NCI-H526 (cell line): ENCODE results near the gene MDH1B.
"Not testable (repeated sequence)": the region's sequence is repeated elsewhere in the genome, so short reads cannot be mapped to it uniquely, and the experiment has no call there.

Source experiments
- DNase-seq, 2 experiments: peaks; one replicate each; lab custom pipeline; 2025; lab: John Stamatoyannopoulos, UW

MDH1B gene

DNA sequence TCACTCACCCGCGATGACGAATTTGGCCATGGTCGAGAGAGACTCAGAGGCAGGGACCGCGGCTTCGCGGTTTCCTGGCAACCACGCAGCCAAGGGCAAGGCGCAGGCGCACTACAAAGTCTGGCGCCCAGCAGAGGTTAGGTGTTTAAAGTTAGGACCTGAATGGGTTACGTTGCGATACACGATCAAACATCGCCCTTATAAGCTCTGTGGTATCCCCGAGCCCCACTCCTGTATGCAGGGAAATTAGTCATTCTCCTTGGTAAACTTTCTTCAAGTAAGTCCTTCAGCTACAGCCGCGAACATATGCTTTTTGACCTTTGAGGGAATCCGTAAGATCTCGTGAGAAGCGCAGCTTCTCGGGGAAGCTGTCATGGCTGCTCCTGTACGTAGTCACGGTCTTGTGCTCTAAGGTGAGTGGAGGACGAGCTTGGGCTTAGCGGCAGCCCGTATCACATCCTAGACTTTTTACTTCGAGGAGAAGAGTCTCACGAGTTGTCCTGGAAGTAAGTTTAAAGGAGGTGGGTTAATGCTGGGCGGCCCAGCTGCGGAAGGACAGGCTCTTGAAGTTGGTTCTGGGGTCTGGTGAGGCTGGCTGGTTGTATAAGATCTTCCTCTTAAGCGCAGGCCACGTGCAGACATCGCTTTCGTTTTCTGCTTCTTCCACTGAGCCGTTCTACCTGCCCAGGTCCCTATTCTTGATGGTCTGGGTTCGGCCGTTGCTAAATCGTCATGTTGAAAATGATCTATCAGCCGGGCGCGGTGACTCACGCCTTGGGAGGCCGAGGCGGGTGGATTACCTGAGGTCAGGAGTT, at the start of gene MDH1B, which contains the start of gene FASTKD2:
MDH1B (minus strand) TSS at position 87 of the 815 bp plus-strand sequence; CDS start at position 30, 57 bp downstream.
FASTKD2 (plus strand) TSS at position 365 of the 815 bp plus-strand sequence. CDS start 1,088 bp downstream, outside the sequence.
- peak; percentile 86 to 88 for DNase-seq

DNA sequence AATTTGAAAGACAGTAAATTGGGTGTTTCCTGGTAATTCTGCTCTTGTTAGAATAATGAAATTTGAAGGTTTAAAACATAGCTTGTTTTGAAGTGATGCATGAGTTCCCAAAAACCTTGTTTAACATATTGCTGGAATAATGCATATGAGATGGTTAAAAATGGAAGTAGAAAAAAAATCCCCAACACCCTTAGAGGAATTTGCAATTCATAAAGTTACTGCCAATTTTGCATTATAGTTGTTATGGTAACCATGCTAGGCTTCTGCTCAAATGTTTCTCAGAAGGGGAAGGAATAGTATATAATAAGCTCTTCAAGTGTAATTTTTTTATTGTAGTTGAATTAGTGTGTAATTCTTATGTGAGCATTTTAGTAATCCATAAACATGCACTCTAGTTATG, 49.4 kb upstream of the MDH1B start:
- no peak for DNase-seq

DNA sequence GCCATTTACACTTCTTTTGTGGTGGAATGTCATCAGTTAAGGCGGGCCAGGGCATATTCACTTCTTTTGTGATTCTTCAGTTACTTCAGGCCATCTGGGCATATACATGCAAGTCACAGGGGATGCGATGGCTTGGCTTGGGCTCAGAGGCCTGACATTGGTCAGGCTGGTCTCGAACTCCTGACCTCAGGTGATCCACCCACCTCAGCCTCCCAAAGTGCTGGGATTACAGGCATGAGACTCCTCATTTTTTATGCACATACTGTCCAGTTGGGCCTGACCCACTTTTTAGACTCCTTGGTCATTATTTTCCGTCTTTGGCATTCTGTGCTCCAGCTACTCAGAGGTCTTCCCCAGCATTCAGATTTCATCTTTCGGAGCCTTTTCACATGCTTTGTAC, 47.3 kb upstream of the MDH1B start:
- DNase-seq: not testable (repeated sequence)

DNA sequence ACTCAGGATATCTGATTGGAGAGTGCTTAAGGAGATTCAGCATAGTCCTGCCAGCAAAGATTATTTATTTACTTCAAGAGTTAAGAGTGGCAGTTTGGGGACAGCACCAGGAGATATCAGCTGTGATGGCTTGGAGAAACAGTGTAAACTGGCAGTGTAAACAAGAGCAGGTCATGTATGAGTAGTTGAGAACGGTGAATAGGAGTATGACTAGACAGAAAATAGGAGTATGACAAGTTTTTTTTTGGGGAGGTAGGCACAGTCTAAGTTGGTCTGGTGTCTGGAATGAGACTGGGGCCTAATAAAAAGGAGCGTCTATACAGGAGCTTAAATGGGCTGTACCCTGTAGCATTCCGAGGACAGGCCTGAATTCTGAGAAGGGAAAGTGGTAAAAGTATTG, 42.5 kb upstream of the MDH1B start:
- not testable (repeated sequence) for DNase-seq

DNA sequence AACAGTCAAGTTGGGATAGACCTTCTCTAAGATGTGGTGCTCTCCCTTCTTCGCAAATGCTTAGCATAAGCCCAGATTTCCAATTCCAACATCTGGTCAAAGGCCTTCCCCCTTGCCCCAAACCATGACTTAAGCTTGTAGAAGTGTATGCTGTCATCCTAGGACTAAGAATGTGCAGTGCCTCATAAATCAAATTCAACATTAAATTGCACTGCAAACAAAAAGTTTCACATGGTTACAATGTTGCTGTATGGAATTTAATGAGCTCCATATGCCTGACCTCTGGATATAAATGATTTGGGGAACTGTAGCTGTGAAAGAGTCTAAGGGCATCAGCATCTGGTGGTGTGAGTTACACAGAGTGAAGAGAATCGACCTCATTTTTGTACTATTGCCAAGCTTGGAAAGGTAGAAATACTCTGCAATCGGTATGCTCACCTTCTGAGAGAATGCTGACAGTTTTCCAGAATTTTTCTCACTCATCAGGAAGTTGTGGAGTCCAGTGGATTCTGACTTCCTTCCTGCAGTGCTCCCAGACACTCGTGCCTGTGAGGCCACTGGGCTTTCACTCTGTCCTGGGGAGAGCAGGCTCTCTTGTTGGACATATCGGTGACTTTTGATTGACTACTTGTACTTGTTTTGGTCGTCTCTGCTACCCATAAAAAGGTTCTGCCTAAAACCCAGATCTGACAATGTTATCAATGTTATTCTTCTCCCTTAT, 40.9 kb upstream of the MDH1B start:
- DNase-seq: no peak

DNA sequence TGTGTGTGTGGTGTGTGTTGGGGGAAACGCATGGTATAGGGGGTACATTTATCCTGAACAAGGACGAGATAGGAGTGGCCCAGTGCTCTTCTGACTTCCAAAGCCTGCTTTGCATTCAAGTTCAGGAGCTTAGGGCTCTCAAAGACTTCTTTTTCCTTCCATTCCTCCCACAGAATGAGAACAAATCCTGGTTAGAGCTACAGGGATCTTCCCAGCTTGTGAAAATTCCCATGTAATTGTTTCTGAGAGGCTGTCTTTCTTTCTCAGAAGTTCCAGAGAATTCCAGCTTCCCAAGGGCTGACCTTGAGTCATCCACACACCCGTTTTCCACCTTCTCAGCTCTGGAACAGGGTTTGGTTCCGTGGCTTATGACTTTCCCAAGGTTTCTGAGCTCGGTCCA, 39.2 kb upstream of the MDH1B start:
- DNase-seq: no peak

DNA sequence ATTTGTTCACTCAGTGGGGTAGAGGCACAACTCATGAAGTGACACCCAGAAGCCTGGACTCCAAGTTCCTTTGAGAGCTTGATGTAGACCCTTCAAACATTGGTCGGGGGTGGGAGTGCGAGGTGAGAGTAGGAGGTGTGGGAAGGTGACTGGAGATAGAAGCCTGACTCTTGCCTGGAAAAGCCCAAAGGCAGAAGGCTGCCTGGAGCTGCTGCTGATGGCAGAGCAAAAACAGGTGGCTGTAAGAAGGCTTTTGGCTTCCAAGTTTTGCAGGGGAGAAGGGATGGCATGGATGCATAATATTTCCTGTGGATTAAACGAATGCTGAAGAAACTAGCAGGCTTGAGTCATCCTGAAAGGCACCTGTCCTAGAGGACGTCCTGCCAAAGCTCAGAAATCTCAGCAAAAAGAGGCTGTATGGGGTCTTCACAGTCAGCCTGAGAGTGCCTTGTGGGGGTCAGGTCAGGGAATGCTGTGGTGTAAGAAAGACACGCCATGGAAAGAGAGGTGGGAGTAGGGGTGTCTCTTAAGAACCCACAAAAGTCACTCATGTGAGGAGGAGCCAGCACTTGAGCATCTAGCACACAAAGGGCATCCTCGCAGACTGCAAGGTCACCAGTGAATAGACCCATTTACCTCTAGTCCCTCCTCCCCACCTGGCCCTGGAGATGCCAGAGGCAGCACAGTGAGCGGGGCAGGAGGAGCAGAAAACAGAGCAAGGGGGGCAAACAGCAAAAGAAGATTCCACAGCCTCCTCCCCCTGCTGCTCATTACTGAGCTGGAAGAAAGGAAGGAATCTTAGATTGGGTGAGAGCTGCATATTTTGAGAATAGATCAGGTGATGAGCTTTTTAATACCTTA, 37.8 kb upstream of the MDH1B start:
- no peak for DNase-seq

DNA sequence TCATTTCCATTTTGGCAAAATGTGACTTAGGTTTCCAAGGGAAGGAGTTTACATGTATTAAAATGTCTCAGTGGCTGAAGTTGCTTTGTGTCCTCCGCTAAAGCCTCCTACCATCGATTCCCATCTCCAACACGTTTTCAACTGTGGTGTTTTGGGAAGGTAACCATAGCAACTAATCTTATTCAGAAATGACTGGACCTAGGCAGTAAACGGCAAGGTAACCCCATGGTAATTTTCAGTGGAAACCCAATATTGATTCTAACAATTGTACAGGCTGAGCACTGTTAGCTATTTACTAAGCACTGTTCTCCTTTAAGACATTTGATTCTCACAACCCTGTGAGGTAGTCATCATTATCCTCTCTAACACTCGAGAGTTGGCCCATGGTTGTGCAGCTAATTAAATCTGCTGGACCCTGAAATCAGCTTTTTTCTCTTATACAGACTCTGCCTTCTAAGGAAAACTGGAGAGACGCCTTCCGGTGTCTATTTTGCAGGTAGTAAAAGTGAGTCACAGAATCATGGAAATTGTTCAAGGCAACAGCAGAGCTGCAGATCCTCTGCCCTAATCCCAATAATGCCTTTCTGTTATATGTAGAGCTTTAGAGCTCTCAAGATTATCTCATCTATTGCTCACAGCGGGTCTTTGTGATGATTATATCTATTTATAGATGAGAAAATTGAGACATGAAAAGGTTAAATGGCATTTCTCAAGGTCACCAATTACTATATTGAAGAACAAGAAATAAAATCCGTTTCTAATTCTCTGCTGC, 36.5 kb upstream of the MDH1B start:
- DNase-seq: no peak

DNA sequence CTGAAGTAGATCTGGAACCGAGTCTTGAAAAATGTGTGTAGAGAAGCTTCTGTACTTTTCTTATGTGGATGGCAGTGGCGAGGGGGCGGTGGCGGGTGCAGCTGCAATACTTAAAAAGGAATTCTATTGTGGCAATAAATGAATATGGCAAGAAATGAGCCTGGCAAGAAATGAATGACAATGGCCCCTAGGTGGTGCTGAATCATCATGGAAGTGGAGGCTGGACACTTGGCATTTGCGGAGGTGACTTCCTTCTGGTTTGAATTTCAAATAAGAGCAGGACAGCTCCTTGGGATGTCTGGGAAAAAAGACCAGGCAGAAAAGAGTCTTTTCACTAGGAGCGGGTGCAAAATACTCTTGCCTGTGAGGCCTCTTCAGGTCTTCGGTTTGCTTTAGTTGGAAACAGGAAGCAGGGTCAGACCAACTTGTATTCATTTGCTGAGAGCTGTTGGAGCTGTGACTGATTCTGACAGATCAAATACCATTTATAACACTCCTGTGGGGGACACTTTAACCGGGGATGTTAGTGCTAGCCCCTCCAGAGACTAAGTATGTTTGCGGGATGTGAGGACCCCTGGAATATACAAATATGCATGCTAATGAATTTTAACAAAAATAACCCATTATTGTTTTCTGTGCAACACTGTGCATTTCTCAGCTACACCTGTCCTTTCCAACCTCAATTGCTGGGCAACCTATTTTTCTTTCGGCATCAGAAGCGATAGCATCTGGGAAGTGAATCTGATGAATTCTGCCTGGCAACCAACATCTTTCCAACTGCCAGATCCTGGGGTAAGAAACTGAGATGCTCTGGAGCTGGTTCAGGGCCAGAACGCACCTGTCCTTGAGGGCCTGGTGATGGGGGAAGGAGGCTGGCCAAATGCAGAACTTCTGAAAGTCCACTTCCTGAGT, 35.6 kb upstream of the MDH1B start:
- peak; percentile 71 to 82 for DNase-seq

DNA sequence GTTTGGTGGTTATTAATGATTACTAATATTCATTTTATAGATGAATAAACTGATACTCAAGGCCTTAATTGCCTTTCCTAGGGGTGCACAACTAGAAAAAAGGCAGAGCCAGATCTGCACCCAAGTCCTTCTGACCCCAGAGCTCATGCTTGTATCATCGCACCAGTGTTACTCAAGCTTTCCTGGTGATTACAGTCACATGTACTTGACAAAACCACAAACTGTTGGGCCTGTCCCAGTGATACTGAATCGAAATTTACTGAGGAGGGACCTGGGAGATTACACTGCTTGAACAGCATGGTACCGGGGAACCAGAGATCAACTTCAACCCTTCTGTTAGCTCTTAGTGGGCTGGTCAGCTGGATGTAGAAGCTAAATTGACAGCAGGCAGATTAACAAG, 34.0 kb upstream of the MDH1B start:
- no peak for DNase-seq

DNA sequence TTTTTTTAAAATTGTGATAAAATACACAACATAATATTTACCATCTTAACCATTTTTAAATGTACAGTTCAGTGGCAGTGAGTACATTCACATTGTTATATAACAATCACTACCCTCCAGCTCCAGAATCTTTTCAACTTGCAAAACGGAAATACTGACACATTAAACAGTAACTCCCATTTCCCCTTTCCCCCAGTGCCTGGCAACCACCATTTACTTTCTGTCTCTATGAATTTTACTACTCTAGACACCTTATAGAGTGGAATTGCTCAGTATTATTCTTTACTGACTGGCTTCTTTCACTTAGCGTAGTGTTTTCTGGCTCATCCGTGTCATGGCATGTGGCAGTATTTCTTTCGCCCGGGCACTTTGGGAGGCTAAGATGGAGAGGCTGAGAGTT, 32.9 kb upstream of the MDH1B start:
- no peak for DNase-seq

DNA sequence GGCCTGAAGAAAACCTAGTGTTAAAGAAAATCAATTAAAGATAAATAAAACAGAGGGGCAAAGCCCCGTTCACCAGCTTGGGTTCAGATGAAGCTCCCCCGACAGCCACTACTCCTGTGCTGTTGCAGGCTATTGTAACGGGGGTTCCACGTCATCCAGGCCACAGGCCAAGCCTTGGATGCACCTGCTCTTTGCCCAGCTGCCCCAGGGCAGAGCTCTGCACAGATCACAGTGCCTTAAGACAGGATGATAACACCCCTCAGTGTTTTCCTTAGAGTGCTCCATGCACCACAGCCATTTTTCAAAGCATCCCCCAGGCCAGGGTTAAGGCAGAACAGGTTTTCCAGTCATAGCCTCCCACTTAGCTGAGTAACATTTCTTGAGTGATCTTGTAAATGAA, 32.2 kb upstream of the MDH1B start:
- DNase-seq: no peak

DNA sequence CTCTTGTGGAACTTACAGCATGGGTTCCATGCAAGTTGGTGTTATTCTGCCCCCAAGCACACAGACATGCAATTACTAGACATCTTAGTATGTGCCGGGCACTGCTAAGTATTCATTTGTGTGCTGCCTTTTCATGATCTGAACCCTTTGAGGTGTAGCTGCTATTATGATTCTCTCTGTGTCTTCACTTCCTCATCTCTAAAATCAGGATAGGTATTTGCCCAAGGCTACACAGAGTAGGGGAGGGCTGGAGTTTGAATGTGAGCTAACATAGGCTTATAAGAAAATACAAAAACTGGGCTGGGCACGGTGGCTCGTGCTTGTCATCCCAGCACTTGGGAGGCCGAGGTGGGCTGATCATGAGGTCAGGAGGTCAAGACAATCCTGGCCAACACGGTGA, 27.5 kb upstream of the MDH1B start:
- no peak for DNase-seq

DNA sequence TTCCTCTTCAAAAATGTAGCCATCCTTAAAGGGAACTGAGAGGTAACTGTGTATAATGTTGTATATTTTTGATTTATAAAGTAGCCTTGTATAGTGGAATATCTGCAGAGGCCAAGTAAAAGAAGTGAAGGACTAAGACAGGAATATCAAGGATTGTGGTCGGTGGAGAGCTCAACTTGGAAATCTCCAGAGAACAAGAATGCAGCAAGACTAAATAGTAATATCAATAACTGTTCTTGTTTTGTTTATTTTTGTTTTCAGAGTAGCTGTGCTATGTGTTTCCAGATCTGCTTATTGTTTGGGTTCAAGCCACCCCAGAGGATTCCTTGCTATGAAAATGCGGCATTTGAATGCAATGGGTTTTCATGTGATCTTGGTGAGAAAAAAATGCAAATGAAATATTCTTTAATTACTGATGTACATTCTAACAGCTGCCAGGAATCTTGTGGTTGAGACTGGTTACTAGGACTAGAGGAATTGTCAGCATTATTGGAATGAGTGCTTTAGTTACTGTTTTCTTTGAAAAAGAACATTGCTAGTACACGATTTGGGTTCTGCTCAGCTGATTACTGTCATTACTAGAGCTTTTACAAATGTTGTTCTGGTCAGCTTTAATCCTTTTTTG, 25.3 kb upstream of the MDH1B start:
- peak in 1 of 2 experiments; percentile 33 for DNase-seq

DNA sequence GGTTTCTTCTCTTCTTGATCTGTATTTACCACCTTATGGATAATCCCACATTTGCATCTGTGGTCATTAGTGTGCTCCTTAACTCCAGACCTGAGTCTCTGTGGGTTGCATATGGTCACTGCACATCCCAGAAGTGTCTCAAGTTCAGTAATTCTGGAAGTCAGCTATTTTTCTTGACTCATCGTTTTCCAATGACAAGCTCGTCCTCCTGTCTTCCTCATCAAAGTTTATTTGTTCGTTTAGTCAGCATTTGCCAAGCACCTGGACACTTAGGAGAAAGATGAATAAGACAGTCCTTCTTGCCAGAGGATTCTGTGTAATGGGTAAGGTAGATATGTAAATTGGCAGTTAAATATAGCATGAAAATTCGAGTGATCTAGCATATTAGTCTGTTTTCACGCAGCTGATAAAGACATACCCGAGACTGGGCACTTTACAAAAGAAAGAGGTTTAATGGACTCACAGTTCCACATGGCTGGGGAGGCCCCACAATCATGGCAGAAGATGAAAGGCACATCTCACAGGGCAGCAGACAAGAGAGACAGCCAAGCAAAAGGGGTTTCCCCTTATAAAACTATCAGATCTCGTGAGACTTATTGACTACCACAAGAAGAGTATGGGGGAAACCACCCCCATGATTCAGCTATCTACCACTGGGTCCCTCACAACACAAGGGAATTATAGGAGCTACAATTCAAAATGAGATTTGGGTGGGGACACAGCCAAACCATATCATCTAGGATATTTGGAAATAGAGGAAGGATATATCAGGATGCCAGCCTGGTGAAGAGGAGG, 19.6 kb upstream of the MDH1B start:
- no peak for DNase-seq

DNA sequence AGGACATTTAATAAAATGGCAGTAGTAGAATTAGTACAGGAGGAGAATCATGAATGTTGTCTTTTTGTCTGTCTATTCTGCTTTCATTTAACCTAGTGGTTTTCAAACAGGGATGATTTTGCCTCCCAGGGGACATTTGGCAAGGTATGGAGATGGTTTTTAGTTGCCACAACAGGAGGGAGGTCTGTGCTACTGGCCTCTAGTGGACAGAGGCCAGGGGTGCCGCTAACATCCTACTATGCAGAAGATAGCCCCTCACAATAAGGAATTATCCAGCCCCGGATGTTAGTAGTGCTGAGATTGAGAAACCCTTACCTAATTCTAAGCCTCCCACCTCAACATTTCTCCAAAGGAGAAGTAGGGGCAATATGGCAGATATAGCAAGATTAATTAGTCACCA, 18.6 kb upstream of the MDH1B start:
- DNase-seq: peak in 1 of 2 experiments; percentile 11

DNA sequence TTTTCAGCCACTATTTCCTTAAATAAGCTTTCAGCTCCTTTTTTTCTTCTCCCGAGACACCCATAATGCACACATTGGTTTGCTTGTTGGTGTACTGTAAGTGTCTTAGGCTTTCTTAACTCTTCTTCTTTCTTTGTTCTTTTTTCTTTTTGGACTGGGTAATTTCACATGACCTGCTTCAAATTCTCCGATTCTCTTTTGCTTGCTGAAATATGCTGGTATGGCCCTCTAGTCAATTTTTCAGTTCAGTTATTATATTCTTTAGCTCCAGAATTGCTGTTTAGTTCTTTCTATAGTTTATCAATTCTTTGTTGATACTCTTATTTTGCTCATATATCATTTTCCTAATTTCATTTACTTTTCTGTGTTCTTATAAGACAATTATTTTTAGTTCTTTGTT, 15.5 kb upstream of the MDH1B start:
- DNase-seq: no peak

DNA sequence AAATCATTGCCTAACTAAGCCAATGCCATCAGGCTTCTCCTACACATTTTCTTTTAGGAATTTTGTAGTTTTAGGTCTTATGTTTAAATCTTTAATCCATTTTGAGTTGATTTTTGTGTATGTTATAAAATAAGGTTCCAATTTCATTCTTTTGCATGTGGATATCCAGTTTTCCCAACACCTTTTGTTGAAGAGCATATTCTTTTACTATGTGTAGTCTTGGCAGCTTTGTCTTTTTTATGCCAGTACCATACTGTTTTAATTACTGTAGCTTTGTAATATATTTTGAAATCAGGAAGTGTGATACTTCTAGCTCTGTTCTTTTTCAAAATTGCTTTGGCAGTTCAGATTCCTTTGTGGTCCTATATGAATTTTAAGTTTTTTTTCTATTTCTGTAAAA, 11.3 kb upstream of the MDH1B start:
- DNase-seq: no peak

DNA sequence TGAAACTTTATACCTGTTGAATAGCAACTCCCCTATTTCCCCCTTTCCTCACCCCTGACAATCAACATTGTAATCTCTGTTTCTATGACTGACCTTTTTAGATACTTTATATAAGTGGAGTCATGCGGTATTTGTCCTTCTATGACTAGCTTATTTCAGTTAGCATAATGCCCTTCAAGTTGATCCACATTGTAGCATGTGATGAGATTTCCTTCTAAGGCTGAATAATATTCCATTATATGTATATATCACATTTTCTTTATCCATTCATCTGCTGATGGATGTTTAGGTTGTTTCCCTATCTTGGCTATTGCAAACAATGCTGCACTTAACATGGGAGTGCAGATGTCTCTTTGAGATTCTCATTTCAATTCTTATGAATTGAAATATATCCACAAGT, 9.7 kb upstream of the MDH1B start:
- DNase-seq: no peak
